SK-N-SH treated with all-trans-retinoic acid at 6 μM for 48 hours (cell line): Measurements from ENCODE around the gene KIRREL3.

Experiments
- ATAC-seq: fragments of 200-7000 bp; cut with Tn5 transposase; 3 replicates; pipeline ENCODE4 v1.9.1; 2020; ENCODE audit warnings: mild to moderate bottlenecking, moderate library complexity
- ARNTL ChIP-seq: fragments of 450-650 bp; formaldehyde crosslinking; IDR thresholded peaks from 2 replicates; pipeline ENCODE4 v1.5.0; 2020; ENCODE audit warnings: low read depth, mild to moderate bottlenecking, moderate library complexity, borderline replicate concordance
- BACH2 ChIP-seq: fragments of 250-450 bp; sonication (Bioruptor Pico); IDR thresholded peaks from 2 replicates; pipeline ENCODE4 v1.9.0; 2021; ENCODE audit warnings: mild to moderate bottlenecking, borderline replicate concordance
- CREB5 ChIP-seq: fragments of 250-450 bp; sonication (Bioruptor Pico); IDR thresholded peaks from 2 replicates; pipeline ENCODE4 v1.5.1; 2020; ENCODE audit warnings: low read depth, mild to moderate bottlenecking, moderate library complexity
- CSDC2 ChIP-seq: fragments of 250-450 bp; sonication (Bioruptor Pico); IDR thresholded peaks from 2 replicates; pipeline ENCODE4 v1.5.0; 2020; ENCODE audit warnings: mild to moderate bottlenecking, moderate library complexity
- CSRNP3 ChIP-seq: fragments of 250-450 bp; sonication (Bioruptor Pico); IDR thresholded peaks from 2 replicates; pipeline ENCODE4 v1.5.1; 2021; ENCODE audit warnings: mild to moderate bottlenecking, moderate library complexity
- ESRRG ChIP-seq: fragments of 250-450 bp; sonication (Bioruptor Pico); IDR thresholded peaks from 2 replicates; pipeline ENCODE4 v1.6.1; 2021; ENCODE audit warnings: mild to moderate bottlenecking
- GLIS3 ChIP-seq: fragments of 250-450 bp; sonication (Bioruptor Pico); IDR thresholded peaks from 2 replicates; pipeline ENCODE4 v1.5.0; 2020; ENCODE audit warnings: mild to moderate bottlenecking, moderate library complexity
- ISL1 ChIP-seq: fragments of 250-450 bp; sonication (Bioruptor Pico); IDR thresholded peaks from 2 replicates; pipeline ENCODE4 v2.1.2; 2022; ENCODE audit warnings: mild to moderate bottlenecking, moderate library complexity
- OSR1 ChIP-seq: fragments of 250-450 bp; sonication (Bioruptor Pico); IDR thresholded peaks from 2 replicates; pipeline ENCODE4 v1.8.0; 2022; ENCODE audit warnings: moderate library complexity, mild to moderate bottlenecking, inconsistent platforms
- PATZ1 ChIP-seq: fragments of 250-450 bp; sonication (Bioruptor Pico); IDR thresholded peaks from 2 replicates; pipeline ENCODE4 v1.8.0; 2020; ENCODE audit warnings: mild to moderate bottlenecking, moderate library complexity, borderline replicate concordance
- POU6F1 ChIP-seq: fragments of 250-450 bp; sonication (Bioruptor Pico); IDR thresholded peaks from 2 replicates; pipeline ENCODE4 v1.8.0; 2021; ENCODE audit warnings: low read depth, mild to moderate bottlenecking, moderate library complexity, borderline replicate concordance
- PPARA ChIP-seq: fragments of 250-450 bp; sonication (Bioruptor Pico); IDR thresholded peaks from 2 replicates; pipeline ENCODE4 v1.5.0; 2020; ENCODE audit warnings: mild to moderate bottlenecking, borderline replicate concordance
- RARB ChIP-seq: fragments of 250-450 bp; sonication (Bioruptor Pico); IDR thresholded peaks from 2 replicates; pipeline ENCODE4 v1.8.0; 2021; ENCODE audit warnings: mild to moderate bottlenecking, moderate library complexity
- SNAI2 ChIP-seq: fragments of 250-450 bp; sonication (Bioruptor Pico); IDR thresholded peaks from 2 replicates; pipeline ENCODE4 v1.5.0; 2020; ENCODE audit warnings: mild to moderate bottlenecking, moderate library complexity
- TCF4 ChIP-seq: fragments of 250-450 bp; sonication (Bioruptor Pico); IDR thresholded peaks from 2 replicates; pipeline ENCODE4 v1.8.0; 2021; ENCODE audit warnings: mild to moderate bottlenecking, moderate library complexity, borderline replicate concordance
- TSHZ2 ChIP-seq: fragments of 250-450 bp; sonication (Bioruptor Pico); IDR thresholded peaks from 2 replicates; pipeline ENCODE4 v1.5.0; 2020; ENCODE audit warnings: mild to moderate bottlenecking, moderate library complexity
- ZC3H10 ChIP-seq: fragments of 250-450 bp; sonication (Bioruptor Pico); IDR thresholded peaks from 2 replicates; pipeline ENCODE4 v1.5.1; 2021; ENCODE audit warnings: mild to moderate bottlenecking, moderate library complexity
- ZFP3 ChIP-seq: fragments of 250-450 bp; sonication (Bioruptor Pico); IDR thresholded peaks from 2 replicates; pipeline ENCODE4 v1.5.0; 2020; ENCODE audit warnings: mild to moderate bottlenecking, moderate library complexity
- ZFP30 ChIP-seq: fragments of 450-650 bp; formaldehyde crosslinking; IDR thresholded peaks from 2 replicates; pipeline ENCODE4 v1.5.0; 2022; ENCODE audit warnings: mild to moderate bottlenecking, moderate library complexity
- ZNF565 ChIP-seq: fragments of 450-650 bp; formaldehyde crosslinking; conservative IDR thresholded peaks from 2 replicates; pipeline ENCODE4 v1.5.0; 2020; ENCODE audit warnings: low read depth, mild to moderate bottlenecking, moderate library complexity
- ZNF70 ChIP-seq: fragments of 450-650 bp; formaldehyde crosslinking; IDR thresholded peaks from 2 replicates; pipeline ENCODE4 v1.5.0; 2020; ENCODE audit warnings: mild to moderate bottlenecking, moderate library complexity

KIRREL3 gene

GRCh38 chr11:126393143-126393542 is 607.4 kb downstream of the KIRREL3 start:
- no peak for ATAC-seq

GRCh38 chr11:126392633-126393013 is 607.9 kb downstream of the KIRREL3 start:
- no peak for ATAC-seq
- no peak for TF ChIP-seq ESRRG (CRISPR knock-in tag)
- TF ChIP-seq GLIS3 (CRISPR knock-in tag) = no peak
- TF ChIP-seq CSDC2 (CRISPR knock-in tag) = no peak
- no peak for TF ChIP-seq RARB (CRISPR knock-in tag)
- no peak for TF ChIP-seq ZC3H10 (CRISPR knock-in tag)
- no peak for TF ChIP-seq ZFP30 (CRISPR knock-in tag)
- no peak for TF ChIP-seq SNAI2 (CRISPR knock-in tag)
- no peak for TF ChIP-seq ZFP3 (CRISPR knock-in tag)
- no peak for TF ChIP-seq PATZ1 (CRISPR knock-in tag)
- TF ChIP-seq ZNF565 (CRISPR knock-in tag) = no peak
- no peak for TF ChIP-seq BACH2
- no peak for TF ChIP-seq ARNTL (CRISPR knock-in tag)
- no peak for TF ChIP-seq PPARA
- TF ChIP-seq CREB5 (CRISPR knock-in tag) = no peak
- no peak for TF ChIP-seq CSRNP3
- TF ChIP-seq ISL1 (CRISPR knock-in tag) = no peak
- TF ChIP-seq TCF4 (CRISPR knock-in tag) = no peak

More at GRCh38 chr11:126393143-126393542, 607.4 kb downstream of the KIRREL3 start:
- TF ChIP-seq OSR1 (CRISPR knock-in tag) = no peak
- TF ChIP-seq ZNF70 (CRISPR knock-in tag) = no peak
- TF ChIP-seq POU6F1 (CRISPR knock-in tag) = no peak
- TF ChIP-seq TSHZ2 (CRISPR knock-in tag) = no peak
- no peak for TF ChIP-seq ARNTL (CRISPR knock-in tag)
- TF ChIP-seq ISL1 (CRISPR knock-in tag) = no peak
- no peak for TF ChIP-seq GLIS3 (CRISPR knock-in tag)
- TF ChIP-seq CSDC2 (CRISPR knock-in tag) = no peak
- TF ChIP-seq RARB (CRISPR knock-in tag) = no peak
- no peak for TF ChIP-seq PPARA
- no peak for TF ChIP-seq ZNF565 (CRISPR knock-in tag)
- TF ChIP-seq PATZ1 (CRISPR knock-in tag) = no peak
